GM18499 (cell line): ENCODE results near the gene NEURL1B.

Experiments used
- ATAC-seq: cut with Tn5 transposase; IDR thresholded peaks from one replicate; pipeline ENCODE4 v1.9.1; 2021; ENCODE audit warnings: moderate number of reproducible peaks; ENCODE audit not compliant: insufficient read depth, unreplicated experiment

NEURL1B gene

DNA sequence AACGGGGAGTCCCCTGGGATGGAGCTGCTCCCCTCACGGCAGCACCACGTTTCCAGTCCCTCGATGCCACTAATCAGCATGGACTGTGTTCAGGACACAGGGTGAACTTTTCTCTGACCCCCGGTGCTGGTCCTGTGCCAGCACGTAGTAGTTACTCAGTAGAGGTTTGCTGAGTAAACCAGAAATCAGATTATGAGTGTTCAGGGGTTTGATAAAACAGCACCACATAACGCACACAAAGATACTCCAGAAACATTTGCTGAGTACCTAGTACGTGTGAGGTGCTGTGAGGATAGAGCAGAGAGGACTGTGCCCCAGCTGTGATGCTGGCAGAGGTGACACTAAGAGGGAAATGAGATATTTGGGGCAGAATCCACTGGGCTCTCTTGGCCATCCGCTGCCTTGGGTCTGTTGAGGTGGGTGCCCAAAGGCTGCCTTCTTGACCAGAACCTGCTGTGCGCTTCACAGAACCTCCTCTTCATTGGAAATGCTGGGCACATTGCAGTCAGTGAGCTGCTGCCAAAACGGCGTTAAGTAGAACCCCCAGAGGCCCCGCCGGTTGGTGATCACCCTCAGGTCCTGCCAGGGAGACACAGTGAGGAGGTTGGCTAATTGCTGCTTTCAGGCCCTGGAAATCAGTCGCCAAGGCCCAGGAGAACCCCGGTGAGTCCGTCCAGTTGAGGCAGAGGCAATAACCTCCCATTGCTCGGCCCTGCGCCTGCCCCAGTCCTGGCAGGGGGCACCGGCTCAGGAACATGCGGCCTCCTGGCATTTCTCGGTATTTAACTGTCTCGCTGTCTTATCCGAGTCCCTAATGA is 49.4 kb downstream of the NEURL1B start:
- peak; percentile 56 for ATAC-seq

DNA sequence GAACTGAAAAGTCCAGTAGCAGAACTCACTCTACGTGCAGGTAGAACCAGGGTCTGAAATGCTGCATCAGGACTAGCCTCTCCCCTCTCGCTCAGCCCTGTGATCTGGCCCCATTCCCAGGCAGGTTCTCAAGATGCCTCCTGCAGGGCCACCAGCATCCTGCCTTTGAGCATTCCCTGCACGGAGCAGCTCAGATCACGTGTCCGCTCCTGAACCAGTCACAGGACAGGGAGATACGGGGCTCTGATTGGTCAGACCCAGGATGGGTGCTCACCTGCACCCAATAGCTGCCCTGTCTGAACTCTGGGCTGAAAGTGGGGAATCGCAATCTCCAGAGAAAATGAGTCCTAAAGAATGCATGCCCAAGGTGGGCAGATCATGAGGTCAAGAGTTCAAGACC is 50.8 kb downstream of the NEURL1B start:
- no peak for ATAC-seq

DNA sequence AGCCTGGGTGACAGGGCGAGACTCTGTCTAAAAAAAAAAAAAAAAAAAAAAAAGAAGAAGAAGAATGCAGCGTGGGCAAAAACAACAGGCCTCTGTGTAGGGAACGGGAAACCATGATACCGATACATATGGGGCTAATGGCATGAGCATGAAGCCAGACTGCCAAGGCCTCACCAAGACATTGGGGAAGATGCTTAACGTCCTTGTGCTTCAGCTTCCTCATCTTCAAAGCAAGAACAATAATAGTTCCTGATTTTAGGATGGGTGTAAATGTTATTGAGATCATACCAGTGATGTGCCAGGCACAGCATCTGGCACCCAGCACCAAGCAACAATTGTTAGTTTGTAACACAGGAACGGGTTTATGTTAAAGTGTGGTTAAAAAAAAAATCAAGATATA is 51.4 kb downstream of the NEURL1B start:
- ATAC-seq: no peak

DNA sequence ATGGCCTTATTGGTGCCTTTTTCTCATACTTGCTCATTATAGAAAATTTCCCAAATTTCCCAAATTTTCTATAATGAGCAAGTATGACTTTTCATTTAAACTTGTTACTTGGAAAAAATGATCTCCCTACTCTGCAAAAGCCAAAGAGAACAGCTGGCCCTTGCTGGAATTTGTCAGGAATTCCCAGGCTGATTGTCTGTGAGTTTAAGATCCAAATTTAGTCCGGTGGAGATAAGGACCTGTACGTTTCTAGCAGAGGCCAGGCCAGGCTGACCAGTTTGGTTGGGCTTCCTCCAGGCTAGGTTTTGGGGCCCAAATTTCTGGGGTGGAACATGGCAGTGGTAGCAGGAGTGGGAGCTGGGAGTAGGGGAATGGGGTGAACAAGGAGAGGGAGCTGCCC is 51.9 kb downstream of the NEURL1B start:
- no peak for ATAC-seq

DNA sequence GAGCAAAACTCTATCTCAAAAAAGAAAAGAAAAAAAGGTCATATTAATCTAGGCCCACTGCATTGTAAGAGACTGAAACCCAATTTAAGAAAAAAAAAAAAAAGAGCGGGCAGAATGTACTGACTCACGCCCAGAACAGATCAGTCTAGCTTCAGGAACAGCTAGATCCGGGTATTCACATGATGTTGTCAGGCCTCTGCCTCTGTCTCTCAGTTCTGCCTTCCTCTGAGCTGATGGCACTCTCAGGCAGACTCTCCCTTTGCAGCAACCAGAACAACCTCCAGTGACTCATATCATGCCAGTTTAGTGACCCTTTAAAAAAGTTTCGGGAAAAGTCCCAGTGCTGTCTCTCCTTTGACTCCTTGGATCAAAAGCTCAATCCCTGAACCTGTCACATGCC is 53.0 kb downstream of the NEURL1B start:
- no peak for ATAC-seq

DNA sequence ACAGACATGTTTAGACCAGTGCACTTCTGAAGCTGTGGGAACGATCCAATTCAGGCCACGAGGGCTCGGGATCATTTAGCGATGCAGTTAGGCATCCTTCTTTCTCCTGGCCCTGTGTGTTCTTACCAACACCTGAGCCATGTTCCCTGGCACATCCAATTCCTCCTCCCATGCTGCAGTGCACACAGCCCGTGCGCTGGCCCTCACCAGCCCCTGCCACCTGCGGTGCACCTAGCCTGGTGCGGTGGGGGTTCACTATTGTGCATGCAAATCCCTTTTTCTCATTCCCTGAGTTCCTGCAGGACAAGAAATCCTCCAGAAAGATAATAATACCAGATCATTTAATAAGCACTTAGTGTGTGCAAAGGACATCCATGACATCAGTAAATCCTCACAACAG is 53.5 kb downstream of the NEURL1B start:
- no peak for ATAC-seq

DNA sequence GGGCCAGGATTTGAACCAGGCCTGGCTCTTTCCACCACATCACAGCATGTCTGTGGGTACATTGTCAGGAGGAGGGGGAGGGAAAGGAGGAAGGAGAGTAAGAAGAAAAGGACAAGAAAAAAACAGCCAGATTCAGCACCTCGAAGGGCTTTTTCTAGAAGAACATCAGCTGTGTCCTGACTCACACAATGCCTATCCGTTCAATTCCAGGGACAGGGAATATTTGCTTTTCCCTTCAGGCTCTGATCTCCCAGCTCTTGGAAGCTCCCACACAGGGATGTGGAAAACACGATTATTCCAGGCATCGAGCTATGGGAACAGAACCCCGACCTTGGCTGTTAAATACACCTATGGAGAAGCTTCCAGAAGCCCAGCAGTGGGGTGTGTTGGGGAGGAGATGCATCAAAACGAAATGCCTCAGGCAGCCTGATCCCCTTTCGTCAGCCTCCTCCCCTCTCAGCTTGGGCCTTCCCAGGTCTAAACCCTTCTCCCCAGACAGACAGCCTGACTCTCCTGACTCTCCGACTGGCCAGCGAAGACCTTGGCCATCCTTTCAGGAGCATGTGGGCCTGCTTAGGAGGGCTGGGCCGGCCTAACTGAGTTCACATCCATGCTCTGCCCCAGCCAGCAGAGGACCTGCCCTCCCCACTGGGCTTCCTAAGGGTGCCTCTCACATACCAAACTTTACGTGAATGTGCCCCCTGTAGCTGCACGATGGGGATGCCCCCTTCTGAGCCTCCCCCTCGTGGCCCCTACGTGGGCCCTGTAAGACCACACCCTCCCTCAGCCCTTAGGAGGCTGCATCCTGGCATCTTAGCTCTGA is 54.4 kb downstream of the NEURL1B start:
- ATAC-seq: no peak

DNA sequence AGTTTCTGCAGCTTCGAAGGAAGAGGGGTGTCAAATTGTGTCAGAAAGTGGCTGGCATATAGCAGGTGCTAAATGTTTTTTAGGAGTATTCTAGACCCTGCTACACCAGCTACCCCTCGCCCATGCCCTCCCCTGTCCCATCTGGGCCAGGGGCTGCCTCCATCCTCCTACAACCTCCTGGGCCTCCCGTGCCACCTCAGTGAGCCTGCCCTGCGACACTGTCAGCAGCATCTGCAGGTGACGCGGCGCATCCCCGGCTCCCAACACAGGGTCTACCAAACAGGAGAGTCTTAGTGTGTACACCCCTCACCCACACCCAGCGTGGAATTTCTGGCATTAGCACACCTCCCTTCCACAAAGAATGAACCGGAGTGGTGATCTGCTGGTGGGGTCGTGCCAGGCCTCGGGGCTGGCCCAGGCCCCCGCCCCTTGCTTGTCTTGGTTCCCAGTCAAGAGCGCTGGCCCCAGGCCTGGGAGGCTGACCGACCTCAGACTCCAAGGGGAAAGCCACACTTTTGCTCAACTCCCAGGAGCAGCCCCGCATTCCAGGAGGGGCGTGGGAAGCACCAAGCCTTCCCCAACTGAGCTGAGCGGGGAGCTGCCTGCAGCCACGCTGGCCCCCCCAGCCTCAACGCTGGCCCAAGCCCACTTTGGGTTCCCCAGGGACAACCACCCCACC is 55.2 kb downstream of the NEURL1B start:
- ATAC-seq: no peak

DNA sequence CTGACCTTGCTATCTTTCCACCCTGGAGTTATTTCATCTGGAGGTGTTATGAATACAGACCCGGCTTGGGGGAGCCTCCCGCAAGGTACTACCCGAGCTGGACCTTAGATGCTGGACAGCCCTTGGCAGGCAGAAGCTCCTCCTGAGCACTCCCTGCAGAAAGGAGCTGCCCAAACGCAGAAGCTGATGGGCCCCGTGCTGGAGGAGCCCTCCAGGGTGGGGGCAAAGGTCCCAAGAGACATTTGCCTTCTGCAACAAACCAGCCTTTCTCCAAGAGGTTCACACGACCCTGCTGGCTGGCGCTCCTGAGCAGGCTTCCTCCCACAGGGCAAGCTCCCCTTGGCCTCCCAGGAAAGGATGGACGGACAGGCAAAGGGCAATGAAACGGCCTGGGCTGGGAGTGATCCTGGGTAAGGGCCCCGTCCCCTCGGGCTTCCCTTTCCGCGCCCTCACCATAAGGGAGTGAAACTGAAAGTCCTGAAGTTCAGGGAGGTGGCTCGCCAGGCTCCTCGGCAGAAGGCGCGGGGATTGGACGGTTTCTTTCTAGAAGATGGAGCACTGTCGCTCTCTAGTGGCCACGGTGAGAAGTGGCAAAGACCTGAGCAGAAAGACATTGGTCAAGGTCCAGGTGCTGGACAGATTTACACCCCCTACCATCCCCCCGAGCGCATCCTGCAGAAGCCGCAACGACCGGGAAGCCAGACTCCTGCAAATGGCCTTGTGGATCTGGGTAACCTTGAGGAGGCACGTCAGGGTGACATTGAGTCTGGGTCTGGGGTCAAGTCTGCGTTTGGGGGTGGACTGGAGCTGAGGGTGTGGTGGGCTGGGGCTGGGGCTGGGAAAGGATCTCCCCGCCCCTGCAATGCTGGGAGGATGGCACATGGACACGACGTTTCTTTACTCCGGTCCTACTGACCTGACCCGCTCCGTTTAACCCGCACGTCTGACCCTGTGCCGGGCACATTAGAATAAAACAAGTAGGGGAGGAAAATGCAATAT is 56.4 kb downstream of the NEURL1B start:
- no peak for ATAC-seq

DNA sequence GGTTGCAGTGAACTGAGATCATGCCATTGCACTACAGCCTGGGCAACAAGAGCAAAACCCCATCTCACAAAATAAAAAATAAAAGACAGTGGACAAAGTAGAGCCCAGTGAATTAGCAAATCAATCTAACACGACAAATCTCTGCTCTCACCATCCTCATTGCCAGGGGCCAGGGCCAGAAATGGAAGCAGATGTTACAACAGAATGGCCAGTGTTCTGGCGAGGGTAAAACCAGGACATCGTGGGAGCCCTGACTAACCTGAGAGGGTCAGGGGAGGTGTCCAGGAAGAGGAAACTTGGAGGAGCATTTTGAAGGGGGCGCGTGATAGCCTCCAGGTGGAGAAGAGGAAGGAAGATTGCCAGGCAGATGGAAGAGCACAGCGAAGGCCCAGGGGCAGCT is 58.4 kb downstream of the NEURL1B start:
- no peak for ATAC-seq

DNA sequence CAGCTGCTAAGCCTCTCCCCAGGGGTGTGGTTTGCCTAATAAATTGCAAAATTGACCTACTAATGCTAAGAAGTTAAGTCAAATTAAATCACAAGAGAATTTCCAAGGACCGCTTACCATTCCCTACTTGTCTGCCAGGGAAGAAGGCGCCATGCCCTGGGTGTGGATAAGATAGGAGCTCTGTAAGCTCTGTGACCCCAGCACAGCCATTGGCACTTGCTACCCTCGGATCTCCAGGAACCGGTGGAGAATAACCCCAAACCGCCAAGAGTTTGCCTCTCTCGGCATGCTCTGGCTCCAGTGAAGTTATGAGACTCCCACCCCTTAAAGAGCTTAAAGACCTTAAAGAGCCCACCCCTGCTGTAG is 58.9 kb downstream of the NEURL1B start:
- ATAC-seq: no peak

DNA sequence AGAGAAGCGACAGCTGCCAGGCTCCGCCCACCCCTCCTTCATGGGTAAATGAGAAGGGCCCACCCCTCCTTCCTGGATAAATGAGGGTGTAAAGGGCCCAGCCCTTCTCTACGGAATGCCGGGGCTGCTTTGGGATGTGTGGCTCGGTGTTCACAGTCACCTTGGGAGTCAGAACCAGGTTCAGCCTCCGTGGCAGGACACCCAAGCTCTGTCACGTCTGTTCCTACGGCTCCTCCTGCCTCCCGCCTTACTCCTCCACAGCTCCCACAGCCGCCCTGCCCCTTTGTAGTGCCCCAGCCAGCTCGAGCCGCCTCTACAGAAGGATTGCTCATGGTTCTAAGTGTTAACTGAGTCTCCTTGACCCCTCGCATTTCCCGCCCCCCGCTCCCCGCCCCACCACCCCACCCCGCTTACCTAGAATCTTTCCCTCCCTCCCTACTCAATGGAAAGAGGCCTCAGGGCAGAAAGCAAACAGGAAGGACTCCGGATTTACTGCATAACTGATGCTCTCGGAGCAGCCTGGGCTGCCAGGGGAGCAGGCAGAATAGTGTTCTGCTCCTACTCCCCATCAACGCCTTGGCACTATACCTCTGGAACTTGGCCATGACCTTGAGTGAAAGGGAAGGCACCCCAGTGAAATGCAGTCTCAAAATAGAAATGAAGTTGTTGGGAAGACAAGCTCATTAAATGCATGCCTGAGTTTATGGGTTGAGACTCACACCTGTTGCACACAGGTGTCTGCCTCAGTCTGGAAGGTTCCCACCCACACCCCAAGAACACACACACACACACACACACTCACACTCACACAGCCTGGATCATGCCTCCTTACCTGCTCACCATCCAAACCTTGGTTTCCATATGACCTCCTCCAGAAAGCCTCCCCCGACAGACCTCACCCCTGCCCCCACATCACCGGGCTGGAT is 59.6 kb downstream of the NEURL1B start:
- no peak for ATAC-seq

DNA sequence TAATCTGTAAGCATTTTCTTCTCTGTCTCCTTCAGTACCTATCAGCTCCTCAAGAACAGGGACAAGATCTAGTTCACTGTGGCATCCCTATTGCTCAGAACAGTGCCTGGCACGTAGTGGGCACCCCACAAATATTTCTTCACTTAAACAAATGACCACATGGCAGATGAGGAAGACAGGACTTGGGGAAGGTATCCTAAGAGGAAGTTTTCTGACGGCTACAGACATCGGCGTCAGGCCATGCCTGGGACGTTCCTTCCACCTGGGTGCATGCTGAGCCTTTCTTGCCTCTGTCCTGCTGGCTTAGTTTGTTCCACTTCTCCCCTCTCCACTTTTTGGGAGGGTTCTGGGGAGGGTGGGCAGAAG is 60.2 kb downstream of the NEURL1B start:
- ATAC-seq: no peak

DNA sequence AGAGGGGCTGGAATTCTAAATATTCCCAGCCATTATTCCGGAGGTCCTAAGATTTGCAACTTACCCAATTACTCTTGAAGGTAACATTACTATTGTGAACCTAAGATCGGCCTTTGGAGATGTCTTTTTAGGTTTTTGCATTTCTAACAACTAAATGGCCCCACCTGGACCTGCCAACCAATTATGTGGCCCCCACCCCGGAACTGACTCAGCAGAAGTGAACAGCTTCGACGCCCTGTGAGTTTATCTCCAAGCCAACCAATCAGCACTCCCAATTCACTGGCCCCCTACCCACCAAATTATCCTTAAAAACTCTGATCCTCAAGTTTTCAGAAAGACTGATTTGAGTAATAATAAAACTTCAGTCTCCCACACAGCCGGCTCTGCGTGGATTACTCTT is 62.9 kb downstream of the NEURL1B start:
- ATAC-seq: no peak

DNA sequence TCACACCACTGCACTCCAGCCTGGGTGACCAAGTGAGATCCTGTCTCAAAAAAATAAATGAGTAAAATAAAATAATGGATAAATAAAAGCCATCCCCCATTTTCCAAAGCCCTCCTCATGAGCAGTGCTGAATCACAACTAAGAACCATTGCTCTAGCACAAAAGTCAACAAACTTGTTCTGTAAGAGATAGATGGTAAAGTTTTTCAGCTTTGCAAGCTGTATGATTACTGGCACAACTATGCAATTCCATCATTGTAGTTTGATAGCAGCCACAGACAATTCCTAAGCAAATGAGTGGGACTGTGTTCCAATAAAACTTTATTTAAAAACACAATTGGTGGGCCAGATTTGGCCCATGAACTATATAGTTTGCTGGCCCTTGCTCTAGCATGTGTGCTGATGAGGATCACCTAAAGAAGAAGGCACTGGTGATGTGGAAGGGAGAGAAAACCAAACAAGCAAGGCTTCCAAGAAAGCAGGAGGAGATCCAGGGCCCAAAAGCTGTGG is 64.6 kb downstream of the NEURL1B start:
- no peak for ATAC-seq

DNA sequence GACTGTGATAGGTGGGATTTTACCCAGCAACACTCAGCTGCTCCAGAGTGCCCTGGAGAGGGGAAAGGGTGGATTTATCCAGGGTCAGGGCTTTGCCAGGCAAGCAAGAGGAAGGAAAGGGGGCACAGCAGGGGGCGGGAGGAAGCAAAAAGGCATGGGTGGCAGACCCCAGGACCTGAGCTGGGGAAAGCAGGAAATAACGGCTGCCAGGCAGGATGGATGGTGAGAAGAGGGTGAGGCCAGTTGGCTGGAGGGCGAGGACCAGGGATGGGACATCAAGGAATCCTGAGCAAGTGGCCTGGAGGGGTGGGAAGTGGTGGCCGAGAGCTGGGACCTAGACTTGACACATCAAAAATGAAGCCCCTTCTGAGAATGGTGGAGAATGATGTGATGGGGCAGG is 65.7 kb downstream of the NEURL1B start:
- ATAC-seq: no peak

DNA sequence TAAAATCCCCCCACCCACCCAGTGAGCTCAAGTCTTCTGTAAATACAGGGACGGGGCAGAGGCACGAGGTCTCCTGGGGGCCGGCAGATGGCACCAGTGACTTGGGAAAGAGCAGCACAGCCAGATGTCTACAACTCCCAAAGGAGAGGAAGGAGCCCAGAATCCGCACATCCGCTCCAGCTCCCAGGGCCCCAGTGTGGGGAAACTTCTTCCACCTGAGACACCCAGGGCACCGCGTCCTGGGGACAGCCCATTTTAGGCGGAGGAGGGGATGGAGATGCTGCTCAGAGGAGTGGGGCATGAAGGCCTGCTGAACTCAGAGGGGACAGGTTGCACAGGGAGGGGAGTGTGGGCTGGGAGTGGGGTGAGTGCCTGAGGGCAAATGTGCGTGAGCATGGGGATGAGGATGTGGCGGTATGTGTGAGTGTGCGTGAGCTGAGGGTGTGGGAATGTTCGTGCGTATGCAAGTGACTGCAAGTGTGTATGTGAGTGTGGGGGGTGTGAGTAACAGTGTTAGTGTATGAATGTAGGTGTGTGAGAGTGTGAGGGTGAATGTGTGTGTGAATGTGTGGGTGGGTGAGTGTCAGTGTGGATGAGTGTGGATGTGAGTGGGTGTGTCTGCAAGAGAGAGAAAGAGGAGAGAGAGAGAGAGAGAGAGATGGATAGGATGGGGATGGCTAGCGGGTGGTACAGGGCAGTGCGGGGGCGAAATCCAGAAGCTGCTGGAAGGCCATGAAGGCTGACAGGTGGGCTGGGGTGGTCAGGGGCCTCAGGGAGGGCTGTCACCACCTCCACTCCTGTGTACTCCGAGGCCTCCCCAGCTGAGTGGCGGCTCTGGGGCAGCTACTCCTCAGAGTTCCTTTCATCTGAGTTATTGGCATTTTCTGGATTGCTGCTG is 66.5 kb downstream of the NEURL1B start:
- ATAC-seq: no peak

DNA sequence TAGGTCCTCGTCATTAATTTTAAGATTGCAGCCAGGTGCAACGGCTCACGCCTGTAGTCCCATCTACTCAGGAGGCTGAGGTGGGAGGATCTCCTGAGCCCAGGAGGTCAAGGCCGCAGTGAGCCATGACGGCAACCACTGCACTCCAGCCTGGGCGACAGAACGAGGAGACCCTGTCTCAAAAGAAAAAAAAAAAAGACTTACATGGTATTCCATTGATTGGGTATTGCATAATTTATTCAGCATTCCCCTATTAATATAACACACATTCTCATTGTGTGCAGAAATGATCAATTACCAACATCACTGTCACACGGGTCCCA is 67.1 kb downstream of the NEURL1B start:
- no peak for ATAC-seq
